ENCODE results near the gene TNS1. TPM values are rescaled to one million over a fixed set of nuclear protein-coding genes. Genes with fewer than 3 reads are reported as not detected.

TNS1 gene
- total RNA-seq, 1 experiment from 2014 or later, result 0.49 TPM

DNA sequence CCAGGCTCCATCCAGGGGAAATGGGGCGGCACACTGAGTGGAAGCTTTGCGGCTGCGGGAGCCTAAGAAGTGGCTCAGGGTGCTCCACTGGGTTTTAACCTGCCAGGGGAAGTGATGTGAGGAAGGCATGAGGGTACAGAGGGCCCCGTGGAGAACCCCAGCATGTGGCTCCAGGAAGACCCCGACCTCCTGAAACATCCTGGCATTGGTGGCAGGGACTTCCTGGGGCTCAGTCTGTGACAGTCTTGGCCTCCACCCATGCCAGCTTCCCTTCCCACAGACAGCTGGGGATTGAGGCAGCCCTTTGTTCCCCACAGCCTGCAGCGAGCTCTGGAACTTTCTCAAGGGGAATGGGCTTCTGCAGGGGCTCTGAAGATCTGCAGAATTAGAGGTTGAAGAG, 146.6 kb downstream of the TNS1 start:
- no peak for ATAC-seq
- Histone ChIP-seq H3K27me3 (ENCODE audit: control insufficient read depth, insufficient read depth, low read length) (peaks cover 2% of the 10 kb centered on the region; the same call in 1 of the 2 replicates), H3K4me3 (ENCODE audit: low read depth in 2 of 2, low read length in 2 of 2) (no peak overlapping the region), H3K36me3 (ENCODE audit: control insufficient read depth, insufficient read depth, low read length) (no peaks in the 10 kb centered on the region), H3K27ac (ENCODE audit: low read length) (no peak overlapping the region), H3K4me1 (ENCODE audit: control insufficient read depth, insufficient read depth, low read length) (no peaks in the 10 kb centered on the region), H3K9me3 (ENCODE audit: control insufficient read depth, insufficient read depth, low read depth, low read length) (no peaks in the 10 kb centered on the region)
- in situ Hi-C loops (cut with HindIII; ENCODE audit: low pct_unique_long_range_greater_than_20kb, low sequenced_read_pairs) (no loop called here), intact Hi-C loops (cut with micrococcal nuclease; ENCODE audit: unreplicated experiment) (no loop called here)
- no peak for DNase-seq (ENCODE audit: low read depth, low spot score)
- ChIA-PET POLR2A (no interaction called here), CTCF (no interaction called here)
- TF ChIP-seq, protein P1, sequence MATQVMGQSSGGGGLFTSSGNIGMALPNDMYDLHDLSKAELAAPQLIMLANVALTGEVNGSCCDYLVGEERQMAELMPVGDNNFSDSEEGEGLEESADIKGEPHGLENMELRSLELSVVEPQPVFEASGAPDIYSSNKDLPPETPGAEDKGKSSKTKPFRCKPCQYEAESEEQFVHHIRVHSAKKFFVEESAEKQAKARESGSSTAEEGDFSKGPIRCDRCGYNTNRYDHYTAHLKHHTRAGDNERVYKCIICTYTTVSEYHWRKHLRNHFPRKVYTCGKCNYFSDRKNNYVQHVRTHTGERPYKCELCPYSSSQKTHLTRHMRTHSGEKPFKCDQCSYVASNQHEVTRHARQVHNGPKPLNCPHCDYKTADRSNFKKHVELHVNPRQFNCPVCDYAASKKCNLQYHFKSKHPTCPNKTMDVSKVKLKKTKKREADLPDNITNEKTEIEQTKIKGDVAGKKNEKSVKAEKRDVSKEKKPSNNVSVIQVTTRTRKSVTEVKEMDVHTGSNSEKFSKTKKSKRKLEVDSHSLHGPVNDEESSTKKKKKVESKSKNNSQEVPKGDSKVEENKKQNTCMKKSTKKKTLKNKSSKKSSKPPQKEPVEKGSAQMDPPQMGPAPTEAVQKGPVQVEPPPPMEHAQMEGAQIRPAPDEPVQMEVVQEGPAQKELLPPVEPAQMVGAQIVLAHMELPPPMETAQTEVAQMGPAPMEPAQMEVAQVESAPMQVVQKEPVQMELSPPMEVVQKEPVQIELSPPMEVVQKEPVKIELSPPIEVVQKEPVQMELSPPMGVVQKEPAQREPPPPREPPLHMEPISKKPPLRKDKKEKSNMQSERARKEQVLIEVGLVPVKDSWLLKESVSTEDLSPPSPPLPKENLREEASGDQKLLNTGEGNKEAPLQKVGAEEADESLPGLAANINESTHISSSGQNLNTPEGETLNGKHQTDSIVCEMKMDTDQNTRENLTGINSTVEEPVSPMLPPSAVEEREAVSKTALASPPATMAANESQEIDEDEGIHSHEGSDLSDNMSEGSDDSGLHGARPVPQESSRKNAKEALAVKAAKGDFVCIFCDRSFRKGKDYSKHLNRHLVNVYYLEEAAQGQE (IDR thresholded peaks at IDR 0.05; ENCODE audit: insufficient read depth in 1 of 2, low read depth in 2 of 2, low read length in 1 of 2), result no peak
- TF ChIP-seq TCF7L2 (IDR thresholded peaks at IDR 0.05; ENCODE audit: low read depth, low read length) (no peak), POLR2AphosphoS5 (IDR thresholded peaks at IDR 0.05; ENCODE audit: low read depth, low read length) (no peak), SIN3A (IDR thresholded peaks at IDR 0.05; ENCODE audit: borderline replicate concordance, insufficient read depth, low read depth, low read length) (no peak)
- TF ChIP-seq, protein P2, sequence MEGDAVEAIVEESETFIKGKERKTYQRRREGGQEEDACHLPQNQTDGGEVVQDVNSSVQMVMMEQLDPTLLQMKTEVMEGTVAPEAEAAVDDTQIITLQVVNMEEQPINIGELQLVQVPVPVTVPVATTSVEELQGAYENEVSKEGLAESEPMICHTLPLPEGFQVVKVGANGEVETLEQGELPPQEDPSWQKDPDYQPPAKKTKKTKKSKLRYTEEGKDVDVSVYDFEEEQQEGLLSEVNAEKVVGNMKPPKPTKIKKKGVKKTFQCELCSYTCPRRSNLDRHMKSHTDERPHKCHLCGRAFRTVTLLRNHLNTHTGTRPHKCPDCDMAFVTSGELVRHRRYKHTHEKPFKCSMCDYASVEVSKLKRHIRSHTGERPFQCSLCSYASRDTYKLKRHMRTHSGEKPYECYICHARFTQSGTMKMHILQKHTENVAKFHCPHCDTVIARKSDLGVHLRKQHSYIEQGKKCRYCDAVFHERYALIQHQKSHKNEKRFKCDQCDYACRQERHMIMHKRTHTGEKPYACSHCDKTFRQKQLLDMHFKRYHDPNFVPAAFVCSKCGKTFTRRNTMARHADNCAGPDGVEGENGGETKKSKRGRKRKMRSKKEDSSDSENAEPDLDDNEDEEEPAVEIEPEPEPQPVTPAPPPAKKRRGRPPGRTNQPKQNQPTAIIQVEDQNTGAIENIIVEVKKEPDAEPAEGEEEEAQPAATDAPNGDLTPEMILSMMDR (IDR thresholded peaks at IDR 0.05), result no peak
- BruUV-seq (replicated peaks), result no TSS peak

DNA sequence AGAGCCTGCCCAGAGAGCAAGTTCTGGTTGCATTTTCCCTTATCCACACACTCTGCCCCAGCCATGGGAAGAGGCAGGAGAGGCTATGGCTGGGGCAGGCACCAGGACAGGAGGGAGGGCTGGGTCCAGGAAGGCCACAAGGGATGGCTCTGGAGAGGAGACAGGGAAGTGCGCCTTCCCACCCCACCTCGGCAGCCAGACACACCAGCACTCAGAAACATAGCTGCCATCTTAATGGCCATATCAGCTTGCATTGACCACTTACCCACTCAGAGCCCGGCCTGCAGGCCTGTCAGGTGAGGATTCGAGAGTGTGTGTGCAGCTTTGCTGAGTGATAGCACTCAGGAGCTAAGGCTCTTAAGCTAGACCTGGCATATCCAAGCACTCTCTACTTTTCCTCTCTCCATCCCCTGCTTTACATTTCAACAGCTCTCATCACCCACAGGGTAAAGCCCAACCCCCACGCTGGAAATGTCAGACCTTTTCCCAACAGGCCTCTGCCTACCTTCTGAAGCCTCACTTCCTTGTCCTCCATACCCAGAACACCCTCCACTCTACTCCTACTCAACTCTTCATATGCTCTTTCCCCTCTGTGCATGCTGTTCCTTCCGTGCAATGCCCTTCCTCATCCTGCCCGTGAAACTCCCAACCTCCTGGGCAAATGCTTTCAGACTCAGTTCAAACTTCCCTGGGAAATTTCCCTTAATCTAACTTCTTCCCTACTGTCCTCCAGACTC, 147.9 kb downstream of the TNS1 start:
- CTCF ChIA-PET, result no interaction called here
- BruUV-seq (replicated peaks), result no TSS peak
- in situ Hi-C loops (cut with HindIII; ENCODE audit: low pct_unique_long_range_greater_than_20kb, low sequenced_read_pairs), result no loop called here

More for the DNA sequence above, 147.9 kb downstream of the TNS1 start:
- no peaks in the 10 kb centered on the region for H3K4me1 ChIP-seq (ENCODE audit: control insufficient read depth, insufficient read depth, low read length)
- H3K27me3 ChIP-seq (ENCODE audit: control insufficient read depth, insufficient read depth, low read length), result peaks cover 2% of the 10 kb centered on the region; the same call in 1 of the 2 replicates
- no peaks in the 10 kb centered on the region for H3K9me3 ChIP-seq (ENCODE audit: control insufficient read depth, insufficient read depth, low read depth, low read length)
- DNase-seq (ENCODE audit: low read depth, low spot score), result no peak
- no peak for ATAC-seq
- intact Hi-C loops (cut with micrococcal nuclease; ENCODE audit: unreplicated experiment), result no loop called here
- H3K36me3 ChIP-seq (ENCODE audit: control insufficient read depth, insufficient read depth, low read length), result no peaks in the 10 kb centered on the region
- POLR2A ChIA-PET, result no interaction called here
- no peak overlapping the region for H3K4me3 ChIP-seq (ENCODE audit: low read depth in 2 of 2, low read length in 2 of 2)
- H3K27ac ChIP-seq (ENCODE audit: low read length), result no peak overlapping the region
- TF ChIP-seq POLR2AphosphoS5 (IDR thresholded peaks at IDR 0.05; ENCODE audit: low read depth, low read length) (no peak), SIN3A (IDR thresholded peaks at IDR 0.05; ENCODE audit: borderline replicate concordance, insufficient read depth, low read depth, low read length) (no peak), TCF7L2 (IDR thresholded peaks at IDR 0.05; ENCODE audit: low read depth, low read length) (no peak)
- TF ChIP-seq, protein P2 (IDR thresholded peaks at IDR 0.05), result no peak
- TF ChIP-seq, protein P1 (IDR thresholded peaks at IDR 0.05; ENCODE audit: insufficient read depth in 1 of 2, low read depth in 2 of 2, low read length in 1 of 2), result no peak

Data from Panc1 (cell line).